A549 (cell line): ENCODE results near the gene TDRD9.

ENCODE experiments used
- CTCF ChIP-seq: fragments of >200 bp; sonication (Bioruptor Twin); formaldehyde crosslinking; IDR thresholded peaks from 3 replicates; pipeline ENCODE4 v1.5.1; 2016
- ESRRA ChIP-seq: fragments of 150-350 bp; IDR thresholded peaks from 2 replicates; pipeline ENCODE4 v1.6.1; 2014; ENCODE audit warnings: mild to moderate bottlenecking, low read length, borderline replicate concordance
- JUNB ChIP-seq: fragments of >200 bp; sonication (Bioruptor Twin); formaldehyde crosslinking; IDR thresholded peaks from 2 replicates; pipeline ENCODE4 v1.6.1; 2016
- POLR2A ChIP-seq: IDR thresholded peaks from 2 replicates; pipeline ENCODE4 v1.6.1; 2012; ENCODE audit warnings: mild to moderate bottlenecking, low read length
- RAD21 ChIP-seq, 2 experiments: fragments of >200 bp in 1 of 2; sonication (Bioruptor Twin) in 1 of 2; formaldehyde crosslinking in 1 of 2; IDR thresholded peaks in 1 of 2; conservative IDR thresholded peaks in 1 of 2; 2 replicates in 1 of 2; 3 replicates in 1 of 2; pipeline ENCODE4 v1.6.1; 2012 to 2018; ENCODE audit warnings: inconsistent platforms in 1 of 2
- RCOR1 ChIP-seq: fragments of 150-350 bp; IDR thresholded peaks from 2 replicates; pipeline ENCODE4 v1.6.1; 2014; ENCODE audit warnings: antibody characterized with exemption, low read length, low read depth
- ZNF302 ChIP-seq: fragments of 250-450 bp; sonication (Bioruptor Pico); IDR thresholded peaks from 2 replicates; pipeline ENCODE4 v1.9.0; 2021; ENCODE audit warnings: inconsistent platforms, mild to moderate bottlenecking, moderate library complexity

DNA sequence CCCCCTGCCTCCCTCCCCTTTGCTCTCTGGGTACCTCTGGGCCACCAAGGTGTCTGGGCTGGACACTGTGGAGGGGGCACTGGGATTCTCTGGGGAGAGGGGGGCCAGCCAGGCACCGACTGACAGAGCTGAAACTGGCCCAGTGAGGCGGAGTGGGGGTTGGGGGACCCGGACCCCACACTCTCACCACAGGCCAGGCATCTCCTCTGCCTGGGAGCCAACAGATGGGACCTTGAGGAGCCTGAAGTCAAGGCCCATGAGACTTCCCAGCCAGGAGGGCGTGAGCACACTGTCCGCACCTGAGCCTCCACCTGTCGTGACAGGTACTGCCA, 41.1 kb upstream of the TDRD9 start:
- TF ChIP-seq POLR2A (no peak), ESRRA (no peak), ZNF302 (CRISPR knock-in tag) (no peak), CTCF (no peak), JUNB (no peak), RCOR1 (no peak), RAD21 (conservative IDR thresholded peaks at IDR 0.05 in 1 of 2, IDR thresholded peaks at IDR 0.05 in 1 of 2) (no peak)
